B cell (primary cell): Measurements from ENCODE around the gene TDRKH. TPM values are rescaled to one million over a fixed set of nuclear protein-coding genes. Genes with fewer than 3 reads are reported as not detected.

Source experiments
- ATAC-seq: fragments of 200-7000 bp; cut with Tn5 transposase; one replicate; pipeline ENCODE4 v1.10.0; 2021; ENCODE audit warnings: low read depth, mild to moderate bottlenecking, moderate number of reproducible peaks, moderate library complexity
- CTCF ChIA-PET: fragments of 350-600 bp; sonication (Branson Sonifier 250); formaldehyde crosslinking; loops from one replicate; lab custom pipeline; 2021; ENCODE audit warnings: antibody characterized with exemption, inconsistent platforms; lab: Charles Lee
- POLR2A ChIA-PET: fragments of 350-600 bp; sonication (Branson Sonifier 250); formaldehyde crosslinking; loops from one replicate; lab custom pipeline; 2021; ENCODE audit warnings: antibody characterized with exemption; lab: Charles Lee
- DNase-seq: peaks from one replicate; pipeline ENCODE4 v3.0.0; 2013
- H2AFZ ChIP-seq: 2 replicates; pipeline ENCODE4 v1.6.1; 2012; ENCODE audit warnings: mild to moderate bottlenecking, low read depth, low read length; ENCODE audit not compliant: insufficient read depth, poor library complexity, severe bottlenecking
- H3K27ac ChIP-seq, 2 donors: 1 replicate in 1 of 2; 2 replicates in 1 of 2; pipeline ENCODE4 v1.5.1; 2012 to 2013; ENCODE audit warnings: low read length in 2 of 2, mild to moderate bottlenecking in 2 of 2, moderate library complexity in 1 of 2
- H3K27me3 ChIP-seq, 4 experiments: fragments of 200-600 bp in 1 of 4; sonication (generic) in 1 of 4; replicated peaks in 1 of 4; 1 replicate in 2 of 4; 2 replicates in 2 of 4; pipeline versions ENCODE4 v1.6.1 to v1.7.0; 2013 to 2016; ENCODE audit warnings: low read length in 3 of 4, mild to moderate bottlenecking in 2 of 4, mixed read lengths in 1 of 4, moderate library complexity in 1 of 4; ENCODE audit not compliant: insufficient read depth in 4 of 4, control insufficient read depth in 3 of 4; ENCODE audit errors: control extremely low read depth in 1 of 4
- H3K36me3 ChIP-seq, 2 experiments: replicated peaks in 1 of 2; 1 replicate in 1 of 2; 2 replicates in 1 of 2; pipeline versions ENCODE4 v1.6.1 to v1.7.1; 2013; ENCODE audit warnings: low read length in 1 of 2; ENCODE audit not compliant: insufficient read depth in 2 of 2, control insufficient read depth in 1 of 2; ENCODE audit errors: control extremely low read depth in 1 of 2, extremely low read depth in 1 of 2
- H3K4me1 ChIP-seq, 2 donors: fragments of 200-600 bp in 1 of 2; sonication (generic) in 1 of 2; 1 replicate in 1 of 2; 2 replicates in 1 of 2; pipeline versions ENCODE4 v1.5.1 to v1.6.1; 2013 to 2017; ENCODE audit warnings: low read length in 2 of 2; ENCODE audit not compliant: control insufficient read depth in 2 of 2, insufficient read depth in 2 of 2
- H3K4me2 ChIP-seq: replicated peaks from 2 replicates; pipeline ENCODE3; 2012; ENCODE audit warnings: mild to moderate bottlenecking, low read depth, low read length; ENCODE audit not compliant: poor library complexity, severe bottlenecking
- H3K4me3 ChIP-seq, 5 experiments: fragments of 200-600 bp in 1 of 5; sonication (generic) in 1 of 5; 1 replicate in 3 of 5; 2 replicates in 2 of 5; pipeline versions ENCODE4 v1.5.1 to v1.7.0; 2011 to 2016; ENCODE audit warnings: low read length in 4 of 5, mild to moderate bottlenecking in 4 of 5, low read depth in 2 of 5, control low read depth in 1 of 5, moderate library complexity in 1 of 5; ENCODE audit not compliant: insufficient read depth in 1 of 5; ENCODE audit errors: control extremely low read depth in 1 of 5, extremely low read depth in 1 of 5
- H3K79me2 ChIP-seq: fragments of 200-600 bp; sonication (generic); one replicate; pipeline ENCODE4 v1.6.0; 2016; ENCODE audit warnings: low read length; ENCODE audit not compliant: control insufficient read depth, insufficient read depth
- H3K9ac ChIP-seq: fragments of 200-600 bp; sonication (generic); 2 replicates; pipeline ENCODE4 v1.6.1; 2017; ENCODE audit warnings: mild to moderate bottlenecking, low read length, moderate library complexity
- H3K9me3 ChIP-seq, 3 donors: one replicate each; pipeline versions ENCODE4 v1.6.1 to v1.7.1; 2013; ENCODE audit warnings: low read length in 2 of 3; ENCODE audit not compliant: control insufficient read depth in 2 of 3, insufficient read depth in 1 of 3; ENCODE audit errors: control extremely low read depth in 1 of 3
- H4K20me1 ChIP-seq: 2 replicates; pipeline ENCODE4 v1.6.0; 2012; ENCODE audit warnings: mild to moderate bottlenecking, low read length; ENCODE audit not compliant: insufficient read depth, control insufficient read depth, poor library complexity, severe bottlenecking
- H3K27ac Mint-ChIP-seq: one replicate; pipeline ENCODE4 v1.8.0; 2021; ENCODE audit warnings: mixed read lengths
- H3K27me3 Mint-ChIP-seq: one replicate; pipeline ENCODE4 v1.8.0; 2021; ENCODE audit warnings: mixed read lengths
- H3K4me1 Mint-ChIP-seq: one replicate; pipeline ENCODE4 v1.8.0; 2021; ENCODE audit warnings: mixed read lengths
- H3K4me3 Mint-ChIP-seq: one replicate; pipeline ENCODE4 v1.8.0; 2021; ENCODE audit warnings: mixed read lengths
- H3K9me3 Mint-ChIP-seq: one replicate; pipeline ENCODE4 v1.8.0; 2022; ENCODE audit warnings: mixed read lengths; ENCODE audit not compliant: insufficient read depth
- CTCF ChIP-seq: fragments of 200-600 bp; IDR thresholded peaks from one replicate; pipeline ENCODE4 v1.8.0; 2022; ENCODE audit warnings: antibody characterized with exemption, mild to moderate bottlenecking
- EZH2 ChIP-seq: IDR thresholded peaks from 2 replicates; pipeline ENCODE4 v1.6.1; 2012; ENCODE audit warnings: borderline replicate concordance, low read depth, mild to moderate bottlenecking, moderate library complexity, low read length; ENCODE audit not compliant: insufficient read depth, poor library complexity, severe bottlenecking
- WGBS: methylation state at CpG from one replicate; pipeline ENCODE4 v1.1.5; 2013; ENCODE audit warnings: missing lambda C conversion rate; ENCODE audit not compliant: insufficient coverage; 5-methylcytosine and 5-hydroxymethylcytosine counted together
- intact Hi-C: fragments of 100-400 bp; cut with micrococcal nuclease; formaldehyde crosslinking; loops from one replicate; pipeline ENCODE4 v1.10.0; 2022
- polyA plus RNA-seq: library from polyadenylated mRNA; depleted of rRNA; stranded (reverse); fragments of >200 nt; gene quantifications from 2 replicates; pipeline ENCODE4 v1.2.3, GENCODE V29; 2012
- total RNA-seq, 2 donors: library from RNA; stranded (reverse); fragments of 120-200 nt in 1 of 2; gene quantifications; 1 replicate in 1 of 2; 2 replicates in 1 of 2; pipeline versions ENCODE4 v1.2.3 to v1.2.4, GENCODE V29; 2013 to 2022

The TDRKH gene
- total and polyA plus RNA-seq, 2 donors (not counting 1 experiment from before 2014, with no cell fraction given), result 2.0 to 13.3 TPM

DNA sequence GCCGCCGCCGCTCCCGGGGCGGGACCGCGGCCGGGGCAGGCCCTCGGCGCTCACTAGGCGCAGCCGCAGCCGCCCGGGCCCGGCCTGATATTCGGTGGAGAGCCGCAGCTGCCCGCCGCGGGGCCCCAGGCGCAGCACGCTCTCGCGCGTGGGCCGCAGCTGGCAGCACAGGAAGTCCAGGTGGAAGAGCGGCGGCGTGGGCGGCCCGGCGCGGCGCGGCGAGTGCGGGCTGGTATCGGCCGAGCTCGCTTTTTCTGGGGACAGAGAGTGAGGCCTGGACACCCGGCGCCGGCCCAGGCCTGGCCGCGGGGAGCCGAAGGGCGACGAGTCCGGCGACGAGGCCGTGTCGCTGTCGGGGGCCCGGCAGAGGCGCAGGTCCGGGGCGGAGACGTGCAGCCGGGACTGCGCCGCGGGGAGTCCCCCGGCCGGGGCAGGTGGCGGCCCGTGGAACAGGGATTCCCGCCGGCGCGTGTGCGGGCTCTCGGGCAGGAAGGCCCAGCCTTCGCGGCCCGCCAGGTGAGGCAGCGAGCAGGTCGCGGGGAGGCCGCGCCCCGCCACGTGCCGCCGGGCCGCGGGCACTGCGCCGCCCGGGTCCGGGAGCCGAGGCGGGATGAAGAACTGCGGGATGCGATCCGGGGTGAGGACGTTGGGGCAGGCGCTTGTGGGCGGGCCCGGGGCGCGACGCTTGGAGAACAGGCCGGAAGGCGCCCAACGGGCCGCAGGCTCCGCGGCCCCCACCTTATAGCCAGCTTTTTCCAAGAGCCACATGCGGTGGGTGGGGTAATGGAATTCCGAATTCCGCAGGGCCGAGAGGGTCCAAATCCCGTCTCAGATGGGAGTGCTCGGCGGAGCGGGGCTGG is 48.2 kb upstream of the TDRKH start:
- H3K4me2 ChIP-seq, result peak overlapping the region; percentile 89

More for the DNA sequence above, 48.2 kb upstream of the TDRKH start:
- peak overlapping the region; percentile 87 for H3K4me3 Mint-ChIP-seq
- H3K27ac ChIP-seq, result no peak overlapping the region
- ChIA-PET POLR2A (no interaction called here), CTCF (interaction anchor here (1.0 to 2.3 kb wide), 3 partner anchors 75 to 245 kb away, joined by 3 to 10 read pairs (median 5); partner anchors contain the start of gene MRPL9)
- H3K4me1 Mint-ChIP-seq, result peaks cover 31% of the 10 kb centered on the region
- ATAC-seq (peak; percentile 48), DNase-seq (peak; percentile 73)
- peaks cover 30 to 35% of the 10 kb centered on the region in 2 donors for H3K4me1 ChIP-seq
- peaks cover 0 to 20% (median 7%) of the 10 kb centered on the region in 4 experiments for H3K27me3 ChIP-seq
- H3K79me2 ChIP-seq, result no peaks in the 10 kb centered on the region
- H3K9me3 Mint-ChIP-seq, result no peaks in the 10 kb centered on the region
- H3K9me3 ChIP-seq, result peaks cover 0 to 11% (median 0%) of the 10 kb centered on the region in 3 donors
- peak overlapping the region; percentile 69 for H2AFZ ChIP-seq
- peak overlapping the region; percentile 65 for H3K9ac ChIP-seq
- intact Hi-C loops, result loop anchor here (2.0 to 10.0 kb wide), 4 partner anchors 114 to 556 kb away; partner anchors contain the start of genes POGZ, PSMB4, RIIAD1 and ZNF687
- no peaks in the 10 kb centered on the region for H4K20me1 ChIP-seq
- H3K36me3 ChIP-seq, result no peaks in the 10 kb centered on the region
- H3K27ac Mint-ChIP-seq, result peak overlapping the region; percentile 37
- peak overlapping the region in 4 of 5 experiments; percentile 36 to 56 (median 44) for H3K4me3 ChIP-seq
- WGBS, result 2% methylated on average over 115 of the region's 117 CpGs
- H3K27me3 Mint-ChIP-seq, result peaks cover 10% of the 10 kb centered on the region
- TF ChIP-seq EZH2 (peak; percentile 84), CTCF (no peak)
